IMR-90 (cell line): Measurements from ENCODE around the gene POLG2. TPM values are rescaled to one million over a fixed set of nuclear protein-coding genes. Genes with fewer than 3 reads are reported as not detected.

Experiments
- ATAC-seq: fragments of 200-7000 bp; cut with Tn5 transposase; 2 replicates; pipeline ENCODE4 v1.9.1; 2020; ENCODE audit warnings: low read depth, mild to moderate bottlenecking, moderate library complexity
- BruUV-seq: library from RNA; stranded (reverse); fragments of 400-500 nt; replicated peaks from 2 replicates; lab custom pipeline; 2021; lab: Mats Ljungman, UMichigan
- CTCF ChIA-PET: fragments of 300-600 bp; formaldehyde crosslinking; extraction: SDS; loops from one replicate; lab custom pipeline; 2021; ENCODE audit warnings: antibody characterized with exemption; lab: Yijun Ruan, JAX
- POLR2A ChIA-PET: fragments of 300-600 bp; sonication (Branson Sonifier 250); formaldehyde crosslinking; loops from one replicate; lab custom pipeline; 2022; ENCODE audit warnings: antibody characterized with exemption; ENCODE audit not compliant: unreplicated experiment; lab: Charles Lee
- DNase-seq: peaks from one replicate; pipeline ENCODE4 v3.0.0; 2013
- H2AFZ ChIP-seq: replicated peaks from 2 replicates; pipeline ENCODE3; 2013; ENCODE audit warnings: low read length, mild to moderate bottlenecking; ENCODE audit not compliant: poor library complexity
- H2AK5ac ChIP-seq: 2 replicates; pipeline ENCODE4 v1.6.1; 2013; ENCODE audit warnings: low read depth, low read length, inconsistent platforms
- H2AK9ac ChIP-seq: replicated peaks from 2 replicates; pipeline ENCODE3; 2013; ENCODE audit warnings: mild to moderate bottlenecking, low read depth, low read length, moderate library complexity; ENCODE audit not compliant: poor library complexity
- H2BK120ac ChIP-seq: 2 replicates; pipeline ENCODE4 v1.6.1; 2013; ENCODE audit warnings: low read depth, low read length, inconsistent platforms
- H2BK15ac ChIP-seq: 3 replicates; pipeline ENCODE4 v1.6.1; 2013; ENCODE audit warnings: low read depth, low read length, inconsistent platforms
- H2BK20ac ChIP-seq: 2 replicates; pipeline ENCODE4 v1.6.1; 2013; ENCODE audit warnings: low read depth, mild to moderate bottlenecking, inconsistent platforms, low read length, moderate library complexity
- H2BK5ac ChIP-seq: 2 replicates; pipeline ENCODE4 v1.6.1; 2013; ENCODE audit warnings: mild to moderate bottlenecking, low read depth, low read length, inconsistent platforms; ENCODE audit not compliant: poor library complexity, severe bottlenecking
- H3K14ac ChIP-seq: replicated peaks from 2 replicates; pipeline ENCODE4 v1.6.1; 2013; ENCODE audit warnings: low read depth, low read length, inconsistent platforms
- H3K18ac ChIP-seq: 2 replicates; pipeline ENCODE4 v1.6.1; 2013; ENCODE audit warnings: low read depth, low read length, control low read depth
- H3K23ac ChIP-seq: 2 replicates; pipeline ENCODE4 v1.6.1; 2013; ENCODE audit warnings: low read depth, low read length, inconsistent platforms
- H3K27ac ChIP-seq: 2 replicates; pipeline ENCODE4 v1.5.1; 2013; ENCODE audit warnings: mild to moderate bottlenecking, control low read depth, low read length; ENCODE audit not compliant: insufficient read depth
- H3K27me3 ChIP-seq: 2 replicates; pipeline ENCODE4 v1.6.1; 2013; ENCODE audit warnings: low read length; ENCODE audit not compliant: control insufficient read depth, insufficient read depth
- H3K36me3 ChIP-seq: 2 replicates; pipeline ENCODE4 v1.6.1; 2013; ENCODE audit warnings: low read length, mixed read lengths; ENCODE audit not compliant: control insufficient read depth, insufficient read depth
- H3K4ac ChIP-seq: 2 replicates; pipeline ENCODE4 v1.6.1; 2013; ENCODE audit warnings: low read depth, low read length, inconsistent platforms
- H3K4me1 ChIP-seq: 2 replicates; pipeline ENCODE4 v1.6.1; 2013; ENCODE audit warnings: low read length, mixed read lengths; ENCODE audit not compliant: control insufficient read depth, insufficient read depth
- H3K4me2 ChIP-seq: 2 replicates; pipeline ENCODE4 v1.6.1; 2013; ENCODE audit warnings: low read depth, mild to moderate bottlenecking, control low read depth, low read length, moderate library complexity
- H3K4me3 ChIP-seq: 2 replicates; pipeline ENCODE4 v1.5.1; 2013; ENCODE audit warnings: low read depth, mild to moderate bottlenecking, control low read depth, low read length, moderate library complexity; ENCODE audit not compliant: insufficient read depth
- H3K56ac ChIP-seq: 2 replicates; pipeline ENCODE4 v1.6.1; 2013; ENCODE audit warnings: low read length, inconsistent platforms; ENCODE audit not compliant: insufficient read depth; ENCODE audit errors: extremely low read depth
- H3K79me1 ChIP-seq, 2 experiments: 2 replicates each; pipeline ENCODE4 v1.6.1; 2013; ENCODE audit warnings: low read length in 2 of 2, inconsistent platforms in 1 of 2, low read depth in 1 of 2
- H3K9ac ChIP-seq: 2 replicates; pipeline ENCODE4 v1.6.1; 2013; ENCODE audit warnings: low read depth, low read length, control low read depth
- H3K9me1 ChIP-seq: 2 replicates; pipeline ENCODE4 v1.6.1; 2013; ENCODE audit warnings: low read length, inconsistent platforms; ENCODE audit not compliant: insufficient read depth
- H3K9me3 ChIP-seq: 2 replicates; pipeline ENCODE4 v1.6.1; 2013; ENCODE audit warnings: low read length; ENCODE audit not compliant: control insufficient read depth, insufficient read depth
- H4K20me1 ChIP-seq: 2 replicates; pipeline ENCODE4 v1.6.1; 2013; ENCODE audit warnings: low read length, inconsistent platforms; ENCODE audit not compliant: insufficient read depth
- H4K5ac ChIP-seq: 2 replicates; pipeline ENCODE4 v1.6.1; 2013; ENCODE audit warnings: mild to moderate bottlenecking, low read depth, low read length, control low read depth
- H4K8ac ChIP-seq, 2 experiments: 2 replicates each; pipeline ENCODE4 v1.6.1; 2013; ENCODE audit warnings: low read depth in 2 of 2, low read length in 2 of 2, control low read depth in 1 of 2, inconsistent platforms in 1 of 2
- H4K91ac ChIP-seq: 2 replicates; pipeline ENCODE4 v1.6.1; 2013; ENCODE audit warnings: low read depth, low read length, inconsistent platforms; ENCODE audit not compliant: insufficient read depth
- BHLHE40 ChIP-seq: fragments of 150-350 bp; IDR thresholded peaks from 2 replicates; pipeline ENCODE4 v1.6.1; 2016; ENCODE audit warnings: mild to moderate bottlenecking, low read depth, low read length
- CEBPB ChIP-seq: IDR thresholded peaks from 2 replicates; pipeline ENCODE4 v1.6.1; 2012; ENCODE audit warnings: low read depth, low read length, improper control_type of control experiment
- CHD1 ChIP-seq: IDR thresholded peaks from 2 replicates; pipeline ENCODE4 v1.6.1; 2012; ENCODE audit warnings: low read depth, low read length, improper control_type of control experiment
- CTCF ChIP-seq: conservative IDR thresholded peaks from 2 replicates; pipeline ENCODE4 v1.5.1; 2012; ENCODE audit warnings: mild to moderate bottlenecking, low read depth, low read length, improper control_type of control experiment
- ELK1 ChIP-seq: fragments of 150-350 bp; IDR thresholded peaks from 2 replicates; pipeline ENCODE4 v1.6.1; 2016; ENCODE audit warnings: low read depth, mild to moderate bottlenecking, low read length, moderate library complexity, borderline replicate concordance
- FOS ChIP-seq: fragments of 150-350 bp; IDR thresholded peaks from 2 replicates; pipeline ENCODE4 v1.6.1; 2016; ENCODE audit warnings: low read depth, low read length
- MAFK ChIP-seq: IDR thresholded peaks from 2 replicates; pipeline ENCODE4 v1.6.1; 2012; ENCODE audit warnings: low read depth, low read length, improper control_type of control experiment
- MAZ ChIP-seq: IDR thresholded peaks from 2 replicates; pipeline ENCODE4 v1.6.1; 2012; ENCODE audit warnings: low read depth, mild to moderate bottlenecking, low read length, improper control_type of control experiment, moderate library complexity, borderline replicate concordance
- NFE2L2 ChIP-seq: fragments of 150-350 bp; IDR thresholded peaks from 2 replicates; pipeline ENCODE4 v1.6.1; 2016; ENCODE audit warnings: low read depth, mild to moderate bottlenecking, low read length
- RAD21 ChIP-seq: IDR thresholded peaks from 2 replicates; pipeline ENCODE4 v1.6.1; 2012; ENCODE audit warnings: low read length, improper control_type of control experiment
- RCOR1 ChIP-seq: IDR thresholded peaks from 2 replicates; pipeline ENCODE4 v1.6.1; 2012; ENCODE audit warnings: mild to moderate bottlenecking, low read length, improper control_type of control experiment; ENCODE audit not compliant: insufficient replicate concordance
- RFX5 ChIP-seq: IDR thresholded peaks from 2 replicates; pipeline ENCODE4 v1.8.0; 2012; ENCODE audit warnings: low read depth, mild to moderate bottlenecking, low read length, moderate library complexity
- SMC3 ChIP-seq: fragments of 150-350 bp; IDR thresholded peaks from 2 replicates; pipeline ENCODE4 v1.6.1; 2016; ENCODE audit warnings: low read depth, mild to moderate bottlenecking, antibody characterized with exemption, low read length, moderate library complexity
- USF2 ChIP-seq: fragments of 150-350 bp; IDR thresholded peaks from 2 replicates; pipeline ENCODE4 v1.6.1; 2017; ENCODE audit warnings: mild to moderate bottlenecking, antibody characterized with exemption, low read length, low read depth
- WGBS, 2 experiments: methylation state at CpG; one replicate each; pipeline versions ENCODE4 v1.1.5 to v1.1.7; 2013; ENCODE audit warnings: missing lambda C conversion rate in 2 of 2; ENCODE audit not compliant: insufficient read length in 1 of 2; ENCODE audit errors: extremely low coverage in 2 of 2; 5-methylcytosine and 5-hydroxymethylcytosine counted together
- dilution Hi-C: fragments of 300-500 bp; cut with HindIII; formaldehyde crosslinking; loops from one replicate; pipeline ENCODE4 v1.14.3; 2018; ENCODE audit warnings: low sequenced_read_pairs; ENCODE audit not compliant: unreplicated experiment
- in situ Hi-C: fragments of 300-500 bp; cut with MboI; formaldehyde crosslinking; loops from 3 replicates; pipeline ENCODE4 v1.14.3; 2019; ENCODE audit warnings: low sequenced_read_pairs, inconsistent platforms, mixed read lengths
- intact Hi-C: fragments of 100-400 bp; cut with micrococcal nuclease; formaldehyde crosslinking; loops from 2 replicates; pipeline ENCODE4 v1.10.0; 2022
- polyA plus RNA-seq, 3 experiments: library from polyadenylated mRNA; depleted of rRNA; stranded (reverse); fragments of >200 nt; gene quantifications; 2 replicates each; pipeline ENCODE4 v1.2.3, GENCODE V29; 2012; ENCODE audit warnings: low replicate concordance in 1 of 3
- total RNA-seq: library from RNA; depleted of rRNA; stranded (reverse); fragments of >200 nt; gene quantifications from 2 replicates; pipeline ENCODE4 v1.2.3, GENCODE V29; 2012

The POLG2 gene
- total and polyA plus RNA-seq, 2 of the 4 experiments (the other 2 are of a cell fraction) = 7.0 to 7.7 TPM

GRCh38 chr17:64455993-64456885 lies 40.6 kb downstream of the POLG2 start:
- intact Hi-C loops (no loop called here), dilution Hi-C loops (no loop called here), in situ Hi-C loops (no loop called here)
- H3K27ac ChIP-seq = no peak overlapping the region
- H3K18ac ChIP-seq = no peak overlapping the region
- H3K23ac ChIP-seq = no peak overlapping the region
- no peak overlapping the region for H3K56ac ChIP-seq
- no TSS peak for BruUV-seq
- no peaks in the 10 kb centered on the region for H4K20me1 ChIP-seq
- no peak overlapping the region for H3K14ac ChIP-seq
- H2BK15ac ChIP-seq = no peak overlapping the region
- ATAC-seq (no peak), DNase-seq (no peak)
- H4K5ac ChIP-seq = no peak overlapping the region
- no peak overlapping the region for H2BK120ac ChIP-seq
- H3K9me1 ChIP-seq = peaks cover 11% of the 10 kb centered on the region; the same call in 1 of the 2 replicates
- H2BK20ac ChIP-seq = no peak overlapping the region
- no peak overlapping the region for H2BK5ac ChIP-seq
- no peaks in the 10 kb centered on the region for H3K9me3 ChIP-seq
- H3K9ac ChIP-seq = no peak overlapping the region
- no peaks in the 10 kb centered on the region for H3K27me3 ChIP-seq
- TF ChIP-seq SMC3 (no peak), RFX5 (no peak), FOS (no peak), RAD21 (no peak), RCOR1 (no peak), NFE2L2 (no peak), MAFK (no peak), CHD1 (no peak), USF2 (no peak), CTCF (no peak), MAZ (no peak), BHLHE40 (no peak), CEBPB (no peak), ELK1 (no peak)
- H3K4me1 ChIP-seq = peaks cover 8% of the 10 kb centered on the region
- no peaks in the 10 kb centered on the region for H3K79me1 ChIP-seq
- H4K91ac ChIP-seq = no peak overlapping the region
- no peak overlapping the region for H2AK9ac ChIP-seq
- ChIA-PET CTCF (interaction anchor here (1.3 kb wide), 1 partner anchor 37 kb away, joined by 5 read pairs; no protein-coding TSS in a partner anchor), POLR2A (interaction anchor here (0.7 kb wide), 1 partner anchor 34 kb away, joined by 3 read pairs; no protein-coding TSS in a partner anchor)
- H2AFZ ChIP-seq = no peak overlapping the region
- H3K4me2 ChIP-seq = no peak overlapping the region
- no peak overlapping the region for H3K4ac ChIP-seq
- H2AK5ac ChIP-seq = no peak overlapping the region; the same call in 1 of the 2 replicates
- no peak overlapping the region for H3K4me3 ChIP-seq
- no peaks in the 10 kb centered on the region for H3K36me3 ChIP-seq
- 71% methylated on average over 5 of the region's 8 CpGs; no CpG with 5 or more reads in 1 of the 2 experiments for WGBS, 2 experiments
- no peak overlapping the region for H4K8ac ChIP-seq
